Peyer's patch (tissue), 4 donors: ENCODE results near the gene NDRG3. TPM values are rescaled to one million over a fixed set of nuclear protein-coding genes. Genes with fewer than 3 reads are reported as not detected.

ENCODE experiments used
- DNase-seq, 3 donors: peaks; one replicate each; pipeline ENCODE4 v3.0.0-alpha.2; 2017 to 2019
- H3K27ac ChIP-seq, 4 donors: fragments of 200-600 bp; sonication (generic); one replicate each; pipeline ENCODE4 v1.5.1; 2016 to 2019
- H3K27me3 ChIP-seq, 2 donors: fragments of 200-600 bp; sonication (generic); one replicate each; pipeline ENCODE4 v1.5.1; 2019
- H3K36me3 ChIP-seq, 3 donors: fragments of 200-600 bp; sonication (generic); one replicate each; pipeline ENCODE4 v1.5.1; 2016 to 2019
- H3K4me1 ChIP-seq, 4 donors: fragments of 200-600 bp; sonication (generic); one replicate each; pipeline ENCODE4 v1.5.1; 2016 to 2019
- H3K4me3 ChIP-seq, 4 donors: fragments of 200-600 bp; sonication (generic); 1 replicate in 3 of 4; 2 replicates in 1 of 4; pipeline ENCODE4 v1.5.1; 2016 to 2019; ENCODE audit warnings: mild to moderate bottlenecking in 1 of 4
- H3K9me3 ChIP-seq, 4 donors: fragments of 200-600 bp; sonication (generic); one replicate each; pipeline ENCODE4 v1.5.1; 2016 to 2019; ENCODE audit warnings: mild to moderate bottlenecking in 1 of 4
- POLR2A ChIP-seq, 2 donors: fragments of 450-650 bp; IDR thresholded peaks; one replicate each; pipeline ENCODE4 v1.5.1; 2017; ENCODE audit warnings: antibody characterized with exemption in 2 of 2, mild to moderate bottlenecking in 2 of 2, moderate library complexity in 2 of 2
- total RNA-seq, 4 donors: library from RNA; depleted of rRNA; stranded (reverse); fragments of >200 nt; gene quantifications; one replicate each; pipeline ENCODE4 v1.1.0, GENCODE V29; 2016
- TF ChIP-seq, protein P1 (sequence below), 6 experiments: fragments of 450-650 bp in 4 of 6; fragments of 200-600 bp in 2 of 6; sonication (generic) in 1 of 6; IDR thresholded peaks; one replicate each; pipeline ENCODE4 v1.5.1; 2017 to 2019; ENCODE audit warnings: antibody characterized with exemption in 6 of 6, mild to moderate bottlenecking in 3 of 6, moderate library complexity in 1 of 6

NDRG3 gene
- total RNA-seq, 4 donors from 2014 or later, result 12.6 to 28.4 (median 22.6) TPM

DNA sequence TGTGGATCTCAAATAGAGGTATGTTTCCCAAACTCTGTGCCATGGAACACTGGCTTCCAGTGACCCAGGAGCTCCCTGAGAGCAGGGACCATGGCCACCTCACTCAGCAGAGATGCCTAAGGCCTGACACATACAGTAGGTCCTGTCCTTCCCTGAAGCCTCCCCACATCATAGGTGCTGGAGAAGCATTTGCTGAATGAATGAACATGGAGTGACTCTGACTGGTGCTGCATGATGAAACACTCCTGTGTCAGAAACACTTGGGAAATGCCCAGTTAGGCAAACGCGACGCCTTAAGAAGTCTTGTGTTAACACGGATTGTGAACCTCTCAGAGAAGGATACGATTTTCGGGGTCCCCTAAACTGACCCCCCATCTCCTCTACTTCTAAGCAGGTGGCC lies 114.2 kb downstream of the NDRG3 start:
- no peaks in the 10 kb centered on the region for H3K9me3 ChIP-seq
- H3K27ac ChIP-seq, result no peak overlapping the region
- no peak overlapping the region for H3K4me3 ChIP-seq
- H3K4me1 ChIP-seq, result peaks cover 0 to 7% (median 2%) of the 10 kb centered on the region in 4 donors
- DNase-seq, result no peak
- no peaks in the 10 kb centered on the region for H3K27me3 ChIP-seq
- no peak for TF ChIP-seq POLR2A (IDR thresholded peaks at IDR 0.05)
- no peaks in the 10 kb centered on the region for H3K36me3 ChIP-seq

DNA sequence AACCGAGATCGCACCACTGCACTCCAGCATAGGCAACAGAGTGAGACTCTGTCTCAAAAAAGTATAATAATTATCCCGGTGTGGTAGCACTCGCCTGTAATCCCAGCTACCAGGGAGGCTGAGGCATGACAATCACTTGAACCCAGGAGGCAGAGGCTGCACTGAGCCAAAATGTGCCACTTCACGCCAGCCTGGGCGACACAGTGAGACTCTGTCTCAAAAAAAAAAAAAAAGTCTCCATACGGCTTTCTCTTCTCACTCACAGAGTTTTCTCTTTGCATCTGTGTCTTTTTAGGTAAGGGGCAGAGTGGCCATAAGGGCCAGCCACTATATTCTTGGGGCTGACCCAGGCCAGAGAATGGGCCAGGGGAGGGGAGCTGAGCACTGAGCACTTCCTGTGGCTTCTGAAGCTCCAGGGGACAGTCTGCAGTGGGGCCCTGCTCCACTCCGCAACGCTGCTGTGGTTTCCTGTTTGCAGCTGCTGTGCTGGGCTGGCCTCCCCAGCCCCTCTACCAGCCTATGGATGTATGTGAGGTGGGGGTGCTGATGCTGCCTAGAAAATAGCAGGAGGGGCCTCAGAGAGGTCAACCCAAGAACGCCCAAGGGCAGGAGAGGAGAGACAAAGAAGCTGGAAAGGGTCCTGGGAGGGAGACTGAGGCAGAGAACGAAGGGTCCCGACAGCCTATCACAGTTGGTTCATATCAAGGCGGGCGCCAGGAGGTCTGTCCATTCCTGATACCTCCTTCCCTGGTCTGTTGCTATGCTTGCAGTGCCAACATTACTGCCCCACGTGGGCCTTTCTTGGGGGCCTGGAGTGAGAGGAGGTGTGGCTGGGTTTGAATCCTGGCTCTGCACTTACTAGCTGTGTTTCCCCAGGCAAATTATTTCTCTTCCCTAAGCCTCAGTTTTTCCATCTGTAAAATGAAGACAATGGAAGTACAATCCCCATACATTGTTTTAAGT lies 115.9 kb downstream of the NDRG3 start:
- Histone ChIP-seq H3K4me3 (no peak overlapping the region), H3K36me3 (no peaks in the 10 kb centered on the region), H3K27ac (peak overlapping the region in 3 of 4 donors; percentile 46 to 65 (median 64)), H3K27me3 (no peaks in the 10 kb centered on the region), H3K9me3 (no peaks in the 10 kb centered on the region), H3K4me1 (peaks cover 0 to 7% (median 2%) of the 10 kb centered on the region in 4 donors)
- DNase-seq, result peak in 2 of 3 donors; percentile 66 to 79
- no peak for TF ChIP-seq POLR2A (IDR thresholded peaks at IDR 0.05)
- TF ChIP-seq, protein P1, sequence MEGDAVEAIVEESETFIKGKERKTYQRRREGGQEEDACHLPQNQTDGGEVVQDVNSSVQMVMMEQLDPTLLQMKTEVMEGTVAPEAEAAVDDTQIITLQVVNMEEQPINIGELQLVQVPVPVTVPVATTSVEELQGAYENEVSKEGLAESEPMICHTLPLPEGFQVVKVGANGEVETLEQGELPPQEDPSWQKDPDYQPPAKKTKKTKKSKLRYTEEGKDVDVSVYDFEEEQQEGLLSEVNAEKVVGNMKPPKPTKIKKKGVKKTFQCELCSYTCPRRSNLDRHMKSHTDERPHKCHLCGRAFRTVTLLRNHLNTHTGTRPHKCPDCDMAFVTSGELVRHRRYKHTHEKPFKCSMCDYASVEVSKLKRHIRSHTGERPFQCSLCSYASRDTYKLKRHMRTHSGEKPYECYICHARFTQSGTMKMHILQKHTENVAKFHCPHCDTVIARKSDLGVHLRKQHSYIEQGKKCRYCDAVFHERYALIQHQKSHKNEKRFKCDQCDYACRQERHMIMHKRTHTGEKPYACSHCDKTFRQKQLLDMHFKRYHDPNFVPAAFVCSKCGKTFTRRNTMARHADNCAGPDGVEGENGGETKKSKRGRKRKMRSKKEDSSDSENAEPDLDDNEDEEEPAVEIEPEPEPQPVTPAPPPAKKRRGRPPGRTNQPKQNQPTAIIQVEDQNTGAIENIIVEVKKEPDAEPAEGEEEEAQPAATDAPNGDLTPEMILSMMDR (IDR thresholded peaks at IDR 0.05), result no peak

DNA sequence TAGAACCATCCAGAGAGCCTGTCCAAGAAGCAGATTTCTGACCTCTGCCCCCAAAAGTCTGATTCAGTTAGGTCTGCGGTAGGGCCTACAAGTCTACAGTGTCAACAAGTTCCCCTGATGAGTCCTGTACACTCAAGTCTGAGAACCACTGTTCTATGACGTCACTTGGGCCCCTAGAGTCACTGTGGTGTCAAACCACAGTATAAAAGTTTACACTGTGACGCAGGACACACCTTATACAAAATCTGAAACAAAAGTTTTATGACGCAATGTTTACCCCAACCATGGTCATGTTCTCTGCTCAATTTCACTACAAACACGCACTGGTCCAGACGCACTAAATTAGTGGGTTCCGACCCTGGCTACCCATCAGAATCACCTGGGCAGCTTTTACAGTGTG lies 117.8 kb downstream of the NDRG3 start:
- no peaks in the 10 kb centered on the region for H3K36me3 ChIP-seq
- no peaks in the 10 kb centered on the region for H3K27me3 ChIP-seq
- peaks cover 0 to 7% (median 2%) of the 10 kb centered on the region in 4 donors for H3K4me1 ChIP-seq
- DNase-seq, result no peak
- no peak overlapping the region for H3K27ac ChIP-seq
- TF ChIP-seq, protein P1 (IDR thresholded peaks at IDR 0.05), result no peak
- no peak for TF ChIP-seq POLR2A (IDR thresholded peaks at IDR 0.05)
- no peaks in the 10 kb centered on the region for H3K9me3 ChIP-seq
- H3K4me3 ChIP-seq, result no peak overlapping the region

DNA sequence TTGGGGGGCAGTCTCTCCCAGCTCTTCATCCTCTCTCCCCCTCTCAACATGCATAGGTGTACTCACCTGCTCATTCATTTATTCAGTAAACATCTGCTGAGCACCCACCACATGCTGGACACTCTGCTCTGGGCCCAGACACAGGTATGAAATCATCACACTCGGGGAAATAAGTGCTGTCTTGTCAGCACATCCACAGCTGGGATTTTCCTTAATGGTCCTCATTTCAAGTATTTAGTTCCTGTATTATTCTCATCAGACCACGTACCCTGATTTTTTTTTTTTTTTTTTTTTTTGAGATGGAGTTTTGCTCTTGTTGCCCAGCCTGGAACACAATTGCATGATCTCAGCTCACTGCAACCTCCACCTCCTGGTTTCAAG lies 121.0 kb downstream of the NDRG3 start:
- Histone ChIP-seq H3K4me3 (no peak overlapping the region), H3K4me1 (peaks cover 0 to 7% (median 0%) of the 10 kb centered on the region in 4 donors), H3K36me3 (no peaks in the 10 kb centered on the region), H3K27ac (peak overlapping the region in 1 of 4 donors; percentile 14), H3K9me3 (no peaks in the 10 kb centered on the region), H3K27me3 (no peaks in the 10 kb centered on the region)
- no peak for DNase-seq
- TF ChIP-seq, protein P1 (IDR thresholded peaks at IDR 0.05), result no peak
- TF ChIP-seq POLR2A (IDR thresholded peaks at IDR 0.05), result no peak

DNA sequence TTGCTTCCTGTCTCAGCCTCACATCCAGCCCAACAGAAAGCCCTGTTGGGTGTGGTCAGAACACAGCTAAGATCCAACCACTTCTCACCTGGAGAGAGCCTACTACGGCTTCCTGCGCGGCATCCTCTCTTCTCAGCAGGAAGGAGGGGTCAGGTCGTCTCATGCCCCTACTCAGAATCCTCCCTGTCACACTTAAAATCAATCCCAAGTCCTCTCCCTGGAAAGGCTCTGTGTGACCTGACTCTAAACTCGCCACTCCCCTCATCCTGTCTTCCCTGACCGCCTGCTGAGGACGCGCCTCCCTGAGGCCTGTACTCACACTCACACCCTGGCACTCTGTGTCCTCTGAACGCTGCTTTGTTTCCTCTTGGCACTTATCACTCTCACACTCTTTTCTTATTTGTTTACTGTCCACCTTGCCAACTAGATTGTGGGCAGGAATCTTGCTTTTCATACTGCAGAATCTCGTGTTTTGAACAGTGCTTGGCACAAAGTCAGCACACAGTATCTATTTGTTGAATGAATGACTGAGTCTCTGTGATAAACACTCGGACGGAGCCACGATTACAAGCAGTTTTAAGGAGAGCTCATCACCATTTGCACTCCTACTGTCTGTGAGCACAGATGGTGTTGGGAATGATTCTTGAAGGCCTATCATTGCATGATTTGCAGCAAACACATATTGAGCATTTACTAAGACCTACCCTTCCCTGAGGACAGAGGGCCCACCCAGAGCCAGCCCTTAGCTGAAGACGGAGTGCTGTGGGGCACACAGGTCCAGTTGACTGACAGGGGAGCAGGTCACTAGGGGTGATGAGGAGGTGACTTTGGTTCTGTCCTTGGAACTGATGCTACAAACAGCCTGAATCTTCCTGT lies 121.6 kb downstream of the NDRG3 start:
- H3K4me1 ChIP-seq, result peaks cover 0 to 2% (median 0%) of the 10 kb centered on the region in 4 donors
- H3K27me3 ChIP-seq, result no peaks in the 10 kb centered on the region
- no peaks in the 10 kb centered on the region for H3K36me3 ChIP-seq
- no peaks in the 10 kb centered on the region for H3K9me3 ChIP-seq
- TF ChIP-seq, protein P1 (IDR thresholded peaks at IDR 0.05), result peak in 3 of 6 experiments; percentile 29 to 39 (median 33)
- TF ChIP-seq POLR2A (IDR thresholded peaks at IDR 0.05), result no peak
- peak overlapping the region in 2 of 4 donors; percentile 32 to 40 for H3K27ac ChIP-seq
- H3K4me3 ChIP-seq, result no peak overlapping the region
- peak in 2 of 3 donors; percentile 62 to 71 for DNase-seq
